MM.1S (cell line): ENCODE data around the gene TNRC6A.

Experiments used
- DNase-seq: peaks from one replicate; pipeline ENCODE4 v3.0.0-alpha.2; 2015
- H2AFZ ChIP-seq: fragments of 300-600 bp; sonication (generic); 2 replicates; pipeline ENCODE4 v1.6.0; 2016; ENCODE audit warnings: antibody characterized with exemption, low read length
- H3F3A ChIP-seq: fragments of 300-600 bp; sonication (generic); 2 replicates; pipeline ENCODE4 v1.6.1; 2016; ENCODE audit warnings: mild to moderate bottlenecking, antibody characterized with exemption, low read length, moderate library complexity, mixed read lengths; ENCODE audit not compliant: insufficient read depth
- H3K27ac ChIP-seq: fragments of 300-600 bp; sonication (generic); 2 replicates; pipeline ENCODE4 v1.5.1; 2016; ENCODE audit warnings: mild to moderate bottlenecking, low read length
- H3K27me3 ChIP-seq: fragments of 300-600 bp; sonication (generic); replicated peaks from 2 replicates; pipeline ENCODE4 v1.6.0; 2016; ENCODE audit warnings: low read length; ENCODE audit not compliant: insufficient read depth
- H3K36me3 ChIP-seq: fragments of 300-600 bp; sonication (generic); replicated peaks from 2 replicates; pipeline ENCODE4 v1.6.1; 2016; ENCODE audit warnings: mild to moderate bottlenecking, low read length, mixed read lengths; ENCODE audit not compliant: insufficient read depth
- H3K4me1 ChIP-seq: fragments of 300-600 bp; sonication (generic); 2 replicates; pipeline ENCODE4 v1.6.1; 2016; ENCODE audit warnings: low read length, mixed read lengths
- H3K4me2 ChIP-seq: fragments of 300-600 bp; sonication (generic); 2 replicates; pipeline ENCODE4 v1.6.0; 2016; ENCODE audit warnings: low read depth, low read length
- H3K4me3 ChIP-seq: fragments of 300-600 bp; sonication (generic); 2 replicates; pipeline ENCODE4 v1.5.1; 2016; ENCODE audit warnings: low read length, mixed read lengths
- H3K79me2 ChIP-seq: fragments of 300-600 bp; sonication (generic); 2 replicates; pipeline ENCODE4 v1.6.1; 2016; ENCODE audit warnings: mixed run types, low read length, mixed read lengths
- H3K9ac ChIP-seq: fragments of 300-600 bp; sonication (generic); 2 replicates; pipeline ENCODE4 v1.6.1; 2016; ENCODE audit warnings: low read length, mixed read lengths
- H3K9me2 ChIP-seq: fragments of 300-600 bp; sonication (generic); replicated peaks from 2 replicates; pipeline ENCODE4 v1.6.1; 2016; ENCODE audit warnings: mild to moderate bottlenecking, low read length, mixed read lengths; ENCODE audit not compliant: insufficient read depth
- H3K9me3 ChIP-seq: fragments of 300-600 bp; sonication (generic); replicated peaks from 2 replicates; pipeline ENCODE4 v1.6.1; 2016; ENCODE audit warnings: mild to moderate bottlenecking, low read length, mixed read lengths; ENCODE audit not compliant: insufficient read depth
- H4K20me1 ChIP-seq: fragments of 300-600 bp; sonication (generic); 2 replicates; pipeline ENCODE4 v1.6.1; 2016; ENCODE audit warnings: mild to moderate bottlenecking, low read length, moderate library complexity, mixed read lengths; ENCODE audit not compliant: insufficient read depth
- EZH2 ChIP-seq: fragments of 300-600 bp; sonication (generic); optimal IDR thresholded peaks from 2 replicates; pipeline ENCODE3; 2017; ENCODE audit warnings: low read depth, mild to moderate bottlenecking, antibody characterized with exemption, low read length, mixed read lengths
- EZH2phosphoT487 ChIP-seq: fragments of 300-600 bp; sonication (generic); IDR thresholded peaks from 2 replicates; pipeline ENCODE4 v1.6.1; 2018; ENCODE audit warnings: antibody characterized with exemption, low read length
- TF ChIP-seq, protein P1 (sequence below): fragments of 300-600 bp; sonication (generic); IDR thresholded peaks from 2 replicates; pipeline ENCODE4 v1.5.1; 2016; ENCODE audit warnings: antibody characterized with exemption, low read length, mixed read lengths

The TNRC6A gene

DNA sequence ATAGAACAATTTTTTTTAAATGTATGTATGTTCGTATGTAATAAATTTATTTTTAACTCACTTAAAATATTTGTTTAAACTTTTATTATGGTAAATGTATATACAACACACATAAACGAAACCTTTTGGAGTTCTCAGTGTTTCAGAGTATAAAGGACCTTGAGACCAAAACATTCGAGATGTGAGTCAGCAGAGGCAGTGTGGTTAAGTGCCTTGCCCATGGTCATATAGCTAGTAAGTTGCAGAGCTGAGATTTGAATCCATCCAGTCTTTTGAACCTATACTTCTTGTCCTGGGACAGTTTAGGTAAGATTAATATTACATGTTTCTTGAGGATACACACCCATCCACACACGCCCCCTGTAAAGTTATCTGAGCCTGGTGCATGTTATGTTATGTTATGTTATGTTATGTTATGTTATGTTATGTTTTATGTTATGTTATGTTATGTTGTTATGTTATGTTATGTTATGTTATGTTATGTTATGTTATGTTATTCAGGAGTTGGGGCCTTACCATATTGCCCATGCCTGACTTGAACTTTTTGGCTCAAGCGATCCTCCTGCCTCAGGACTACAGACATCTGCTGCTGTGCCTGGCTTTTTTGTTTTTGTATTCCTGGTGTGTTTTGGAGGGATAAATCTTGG is 41.8 kb downstream of the TNRC6A start:
- no peaks in the 10 kb centered on the region for H3K9me2 ChIP-seq
- no peaks in the 10 kb centered on the region for H3K9me3 ChIP-seq
- no peak for DNase-seq
- no peaks in the 10 kb centered on the region for H3F3A ChIP-seq
- no peak for TF ChIP-seq EZH2phosphoT487
- TF ChIP-seq, protein P1, sequence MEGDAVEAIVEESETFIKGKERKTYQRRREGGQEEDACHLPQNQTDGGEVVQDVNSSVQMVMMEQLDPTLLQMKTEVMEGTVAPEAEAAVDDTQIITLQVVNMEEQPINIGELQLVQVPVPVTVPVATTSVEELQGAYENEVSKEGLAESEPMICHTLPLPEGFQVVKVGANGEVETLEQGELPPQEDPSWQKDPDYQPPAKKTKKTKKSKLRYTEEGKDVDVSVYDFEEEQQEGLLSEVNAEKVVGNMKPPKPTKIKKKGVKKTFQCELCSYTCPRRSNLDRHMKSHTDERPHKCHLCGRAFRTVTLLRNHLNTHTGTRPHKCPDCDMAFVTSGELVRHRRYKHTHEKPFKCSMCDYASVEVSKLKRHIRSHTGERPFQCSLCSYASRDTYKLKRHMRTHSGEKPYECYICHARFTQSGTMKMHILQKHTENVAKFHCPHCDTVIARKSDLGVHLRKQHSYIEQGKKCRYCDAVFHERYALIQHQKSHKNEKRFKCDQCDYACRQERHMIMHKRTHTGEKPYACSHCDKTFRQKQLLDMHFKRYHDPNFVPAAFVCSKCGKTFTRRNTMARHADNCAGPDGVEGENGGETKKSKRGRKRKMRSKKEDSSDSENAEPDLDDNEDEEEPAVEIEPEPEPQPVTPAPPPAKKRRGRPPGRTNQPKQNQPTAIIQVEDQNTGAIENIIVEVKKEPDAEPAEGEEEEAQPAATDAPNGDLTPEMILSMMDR = no peak
- no peak for TF ChIP-seq EZH2
- no peak overlapping the region for H3K4me2 ChIP-seq
- peaks cover 14% of the 10 kb centered on the region; the same call in 1 of the 2 replicates for H4K20me1 ChIP-seq
- H2AFZ ChIP-seq = no peak overlapping the region
- no peak overlapping the region for H3K9ac ChIP-seq
- H3K4me3 ChIP-seq = no peak overlapping the region
- H3K36me3 ChIP-seq = no peaks in the 10 kb centered on the region; the same call in 1 of the 2 replicates
- peaks cover 64% of the 10 kb centered on the region for H3K79me2 ChIP-seq
- H3K4me1 ChIP-seq = no peaks in the 10 kb centered on the region
- no peak overlapping the region for H3K27ac ChIP-seq
- no peaks in the 10 kb centered on the region for H3K27me3 ChIP-seq

DNA sequence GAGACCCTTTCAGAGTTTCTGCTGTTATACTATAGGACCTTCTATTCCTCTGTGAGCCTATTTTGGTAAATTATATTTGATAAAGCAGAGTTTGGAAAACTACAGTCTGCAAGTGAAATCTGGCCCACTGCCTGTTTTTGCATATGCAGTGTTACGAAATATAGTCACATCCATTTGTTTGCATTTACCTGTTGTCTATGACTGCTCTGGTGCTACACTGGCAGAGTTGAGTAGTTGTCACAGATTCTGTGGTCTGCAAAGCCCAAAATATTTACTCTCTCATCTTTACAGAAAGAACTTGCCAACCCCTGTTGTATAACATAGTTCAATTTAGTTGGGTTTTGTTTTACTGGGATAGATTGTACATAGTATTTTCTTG is 42.3 kb downstream of the TNRC6A start:
- H2AFZ ChIP-seq = no peak overlapping the region
- H3K9me3 ChIP-seq = no peaks in the 10 kb centered on the region
- H4K20me1 ChIP-seq = peaks cover 14% of the 10 kb centered on the region; the same call in 1 of the 2 replicates
- TF ChIP-seq EZH2 = no peak
- TF ChIP-seq, protein P1 = no peak
- TF ChIP-seq EZH2phosphoT487 = no peak
- H3K27ac ChIP-seq = no peak overlapping the region
- no peaks in the 10 kb centered on the region for H3F3A ChIP-seq
- H3K27me3 ChIP-seq = no peaks in the 10 kb centered on the region
- no peak overlapping the region for H3K9ac ChIP-seq
- no peaks in the 10 kb centered on the region; the same call in 1 of the 2 replicates for H3K36me3 ChIP-seq
- no peak overlapping the region for H3K4me3 ChIP-seq
- H3K9me2 ChIP-seq = no peaks in the 10 kb centered on the region
- no peaks in the 10 kb centered on the region for H3K4me1 ChIP-seq
- peaks cover 67% of the 10 kb centered on the region for H3K79me2 ChIP-seq
- no peak overlapping the region for H3K4me2 ChIP-seq
- no peak for DNase-seq

DNA sequence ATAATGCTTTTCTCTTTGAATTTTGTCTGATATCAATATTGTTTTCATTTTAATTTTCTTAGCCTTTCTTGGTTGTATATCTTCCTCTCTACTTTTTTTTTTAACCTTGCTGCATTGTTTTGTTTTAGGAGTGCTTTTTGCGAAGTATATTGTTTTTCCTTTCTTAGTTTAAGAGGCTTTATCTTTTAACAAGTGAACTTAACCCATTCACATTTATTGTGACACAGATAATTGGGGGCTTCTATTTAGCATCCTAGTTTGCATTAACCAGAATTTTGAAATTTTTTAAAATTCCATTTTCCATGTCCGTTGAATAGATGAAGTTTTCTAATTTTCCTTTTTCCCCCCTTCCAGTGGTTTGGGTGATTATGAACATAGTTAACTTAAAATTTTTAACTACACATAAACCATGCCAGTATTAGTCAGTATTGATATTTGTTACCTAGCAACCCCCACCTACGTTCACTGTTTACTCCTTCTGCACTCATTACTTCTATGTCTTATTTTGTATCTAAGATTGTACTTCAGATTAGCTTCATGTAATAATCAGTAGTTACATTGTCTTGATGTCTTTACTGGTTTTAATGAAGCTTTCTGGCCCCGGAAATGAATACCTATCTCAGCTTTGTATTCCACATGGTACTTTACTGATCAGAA is 44.4 kb downstream of the TNRC6A start:
- H3K27me3 ChIP-seq = no peaks in the 10 kb centered on the region

More for the DNA sequence above, 44.4 kb downstream of the TNRC6A start:
- Histone ChIP-seq H2AFZ (no peak overlapping the region), H3K4me3 (no peak overlapping the region), H4K20me1 (peaks cover 10% of the 10 kb centered on the region; the same call in 1 of the 2 replicates), H3K27ac (no peak overlapping the region), H3K4me1 (no peaks in the 10 kb centered on the region), H3F3A (no peaks in the 10 kb centered on the region), H3K9ac (no peak overlapping the region), H3K9me3 (no peaks in the 10 kb centered on the region), H3K9me2 (no peaks in the 10 kb centered on the region), H3K79me2 (peaks cover 56% of the 10 kb centered on the region), H3K36me3 (no peaks in the 10 kb centered on the region; the same call in 1 of the 2 replicates), H3K4me2 (no peak overlapping the region)
- no peak for DNase-seq
- TF ChIP-seq EZH2 = no peak
- TF ChIP-seq, protein P1 = no peak
- no peak for TF ChIP-seq EZH2phosphoT487
